ENCODE results near the gene PROX1. TPM values are rescaled to one million over a fixed set of nuclear protein-coding genes. Genes with fewer than 3 reads are reported as not detected.

Gene PROX1
- polyA plus RNA-seq, 3 donors, result 0.07 TPM; not detected in 2

DNA sequence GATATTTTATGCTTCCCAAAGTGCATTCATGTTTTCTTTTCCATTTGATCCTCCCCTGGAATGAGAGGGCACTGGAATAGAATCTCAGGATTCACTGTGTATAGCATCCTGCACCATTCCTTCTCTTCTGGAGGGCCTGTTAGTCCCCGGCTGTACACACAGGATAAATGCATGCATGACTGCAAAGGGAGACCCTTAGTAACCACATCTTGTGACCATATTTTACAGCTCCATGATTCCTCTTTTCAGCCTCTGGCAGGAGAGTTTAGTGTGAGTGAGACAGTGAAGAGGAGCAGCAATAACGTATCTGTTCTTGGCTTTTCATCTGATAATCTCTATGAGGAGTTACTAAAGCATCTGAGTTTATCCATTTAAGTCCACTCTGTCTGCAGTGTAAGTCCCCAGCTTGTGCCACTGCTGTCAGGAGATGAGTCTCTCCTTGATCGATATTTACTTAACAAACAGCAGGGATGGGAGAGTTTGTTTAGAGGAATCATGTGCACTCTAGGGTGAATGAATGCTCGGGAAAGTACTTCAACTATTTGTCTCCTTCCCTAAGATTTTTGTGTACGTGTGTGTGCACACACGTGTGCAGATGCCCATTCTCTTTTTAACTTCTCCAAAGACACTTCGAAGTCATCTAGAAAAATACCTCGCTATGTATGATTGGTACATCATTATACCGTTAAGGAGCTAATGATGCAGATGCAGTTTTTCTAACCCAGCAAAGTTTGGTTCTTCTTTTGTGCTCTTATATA lies 41.1 kb downstream of the PROX1 start:
- no peaks in the 10 kb centered on the region for H3K4me1 Mint-ChIP-seq
- no peak overlapping the region for H3K4me3 ChIP-seq (replicated peaks in 1 of 3; ENCODE audit: low read depth in 2 of 3, low read length in 3 of 3)

DNA sequence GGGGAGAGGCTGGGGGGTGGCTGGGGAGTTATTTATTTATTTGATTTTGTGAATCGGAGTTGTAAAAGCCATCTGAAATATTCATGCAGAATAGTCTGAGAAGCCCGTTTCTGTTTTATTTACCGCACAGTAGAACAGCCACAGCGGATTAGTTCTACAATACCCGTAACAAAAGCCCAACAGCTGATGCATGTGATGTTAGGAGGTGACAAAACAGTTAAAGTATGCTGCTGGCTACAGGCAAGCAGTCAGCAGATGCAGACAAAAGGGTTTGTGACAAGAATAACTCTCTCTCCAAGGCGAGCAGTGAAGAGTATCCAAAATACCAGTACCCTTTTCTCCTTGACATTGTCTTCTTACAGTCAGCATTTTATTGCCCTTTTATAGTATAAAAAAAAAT lies 42.0 kb downstream of the PROX1 start:
- Histone ChIP-seq H2AFZ (ENCODE audit: insufficient read depth, low read depth, low read length, poor library complexity, severe bottlenecking) (no peak overlapping the region), H4K20me1 (ENCODE audit: insufficient read depth, low read length) (no peaks in the 10 kb centered on the region), H3K9me3 (replicated peaks in 1 of 2; ENCODE audit: control insufficient read depth in 1 of 2, insufficient read depth in 1 of 2, low read length in 2 of 2) (no peaks in the 10 kb centered on the region), H3K9ac (ENCODE audit: insufficient read depth, low read length, poor library complexity, severe bottlenecking) (no peak overlapping the region), H3K79me2 (ENCODE audit: insufficient read depth, low read length) (no peaks in the 10 kb centered on the region), H3K4me3 (replicated peaks in 1 of 3; ENCODE audit: low read depth in 2 of 3, low read length in 3 of 3) (no peak overlapping the region), H3K4me1 (ENCODE audit: control insufficient read depth in 1 of 2, insufficient read depth in 2 of 2, low read length in 2 of 2) (no peaks in the 10 kb centered on the region), H3K4me2 (replicated peaks; ENCODE audit: extremely low read depth, low read length, poor library complexity, severe bottlenecking) (no peak overlapping the region), H3K27ac (ENCODE audit: low read depth in 1 of 2, low read length in 2 of 2) (no peak overlapping the region), H3K27me3 (ENCODE audit: control insufficient read depth in 2 of 2, insufficient read depth in 2 of 2, low read length in 2 of 2) (no peaks in the 10 kb centered on the region), H3K36me3 (replicated peaks in 1 of 2; ENCODE audit: control insufficient read depth in 1 of 2, insufficient read depth in 2 of 2, low read length in 2 of 2) (no peaks in the 10 kb centered on the region)
- Mint-ChIP-seq H3K4me1 (no peaks in the 10 kb centered on the region), H3K9me3 (peaks cover 0 to 4% (median 0%) of the 10 kb centered on the region in 7 donors), H3K4me3 (no peak overlapping the region), H3K27ac (no peak overlapping the region), H3K36me3 (no peaks in the 10 kb centered on the region), H3K27me3 (ENCODE audit: low read depth in 3 of 3) (peaks cover 0 to 2% (median 2%) of the 10 kb centered on the region in 3 donors)
- no peak for TF ChIP-seq CTCF (IDR thresholded peaks at IDR 0.05)
- DNase-seq, result no peak
- intact Hi-C loops (cut with micrococcal nuclease), result no loop called here
- WGBS (ENCODE audit: insufficient coverage), result 84% methylated on average over 4 of the region's 6 CpGs

More for the DNA sequence above, 41.1 kb downstream of the PROX1 start:
- no peak overlapping the region for H2AFZ ChIP-seq (ENCODE audit: insufficient read depth, low read depth, low read length, poor library complexity, severe bottlenecking)
- no peaks in the 10 kb centered on the region for H3K79me2 ChIP-seq (ENCODE audit: insufficient read depth, low read length)
- Mint-ChIP-seq H3K9me3 (peaks cover 0 to 4% (median 0%) of the 10 kb centered on the region in 7 donors), H3K4me3 (no peak overlapping the region), H3K27me3 (ENCODE audit: low read depth in 3 of 3) (peaks cover 0 to 2% (median 2%) of the 10 kb centered on the region in 3 donors), H3K27ac (no peak overlapping the region), H3K36me3 (no peaks in the 10 kb centered on the region)
- no peaks in the 10 kb centered on the region for H3K27me3 ChIP-seq (ENCODE audit: control insufficient read depth in 2 of 2, insufficient read depth in 2 of 2, low read length in 2 of 2)
- H3K9me3 ChIP-seq (replicated peaks in 1 of 2; ENCODE audit: control insufficient read depth in 1 of 2, insufficient read depth in 1 of 2, low read length in 2 of 2), result no peaks in the 10 kb centered on the region
- H3K27ac ChIP-seq (ENCODE audit: low read depth in 1 of 2, low read length in 2 of 2), result no peak overlapping the region
- H4K20me1 ChIP-seq (ENCODE audit: insufficient read depth, low read length), result no peaks in the 10 kb centered on the region
- H3K4me2 ChIP-seq (replicated peaks; ENCODE audit: extremely low read depth, low read length, poor library complexity, severe bottlenecking), result no peak overlapping the region
- WGBS (ENCODE audit: insufficient coverage), result 85% methylated on average over 4 of the region's 9 CpGs
- H3K4me1 ChIP-seq (ENCODE audit: control insufficient read depth in 1 of 2, insufficient read depth in 2 of 2, low read length in 2 of 2), result no peaks in the 10 kb centered on the region
- no peak for TF ChIP-seq CTCF (IDR thresholded peaks at IDR 0.05)
- no peaks in the 10 kb centered on the region for H3K36me3 ChIP-seq (replicated peaks in 1 of 2; ENCODE audit: control insufficient read depth in 1 of 2, insufficient read depth in 2 of 2, low read length in 2 of 2)
- intact Hi-C loops (cut with micrococcal nuclease), result no loop called here
- no peak for DNase-seq
- no peak overlapping the region for H3K9ac ChIP-seq (ENCODE audit: insufficient read depth, low read length, poor library complexity, severe bottlenecking)

Measured in CD14-positive monocyte (primary cell).